K562 (cell line): ENCODE results near the gene FSTL4. TPM values are rescaled to one million over a fixed set of nuclear protein-coding genes. Genes with fewer than 3 reads are reported as not detected.

ENCODE experiments used
- BCOR ChIP-seq: fragments of 450-650 bp; IDR thresholded peaks from 2 replicates; pipeline ENCODE4 v1.6.1; 2016
- DMBX1 ChIP-seq: fragments of 250-450 bp; sonication (Bioruptor Pico); IDR thresholded peaks from 2 replicates; pipeline ENCODE4 v1.8.0; 2022; ENCODE audit warnings: inconsistent platforms, mild to moderate bottlenecking, moderate library complexity, borderline replicate concordance
- SMARCA4 ChIP-seq: fragments of 450-650 bp; IDR thresholded peaks from 2 replicates; pipeline ENCODE4 v1.6.1; 2016
- SMARCC2 ChIP-seq: fragments of 450-650 bp; IDR thresholded peaks from 2 replicates; pipeline ENCODE4 v1.6.1; 2017; ENCODE audit warnings: antibody characterized with exemption, moderate library complexity, mild to moderate bottlenecking, low read depth
- ZNF316 ChIP-seq: fragments of 450-650 bp; IDR thresholded peaks from 2 replicates; pipeline ENCODE4 v1.6.1; 2016
- polyA plus RNA-seq, 8 experiments: library from polyadenylated mRNA; depleted of rRNA in 4 of 8; stranded (reverse) in 5 of 8; unstranded in 3 of 8; fragments of >200 nt; fragmentation: Nextera tagmentation in 2 of 8; fragmentation: Illumina TruSeq in 1 of 8; extraction: Ambion mirVana in 2 of 8; extraction: Trizol in 1 of 8; gene quantifications; 2 replicates each; pipeline versions ENCODE4 v1.2.1 to v1.2.3, GENCODE V29; 2011 to 2014; ENCODE audit warnings: inconsistent platforms in 1 of 8, missing spikeins in 1 of 8
- total RNA-seq, 7 experiments: library from RNA; depleted of rRNA in 6 of 7; stranded (reverse); fragments of >200 nt in 6 of 7; fragmentation: Illumina TruSeq in 2 of 7; extraction: Trizol in 2 of 7; gene quantifications; 2 replicates each; pipeline versions ENCODE4 v1.2.1 to v1.2.3, GENCODE V29; 2011 to 2021; ENCODE audit warnings: low replicate concordance in 1 of 7
- TF ChIP-seq, protein P1 (sequence below), 2 experiments: fragments of 450-650 bp in 1 of 2; sonication (generic) in 1 of 2; formaldehyde crosslinking in 1 of 2; IDR thresholded peaks; 2 replicates each; pipeline versions ENCODE4 v1.7.1 to v1.9.0; 2016 to 2022; ENCODE audit warnings: inconsistent platforms in 1 of 2, mild to moderate bottlenecking in 1 of 2, missing genetic modification reagents in 1 of 2
- TF ChIP-seq, protein P2 (sequence below): fragments of 450-650 bp; IDR thresholded peaks from 2 replicates; pipeline ENCODE4 v1.6.1; 2018; ENCODE audit warnings: mild to moderate bottlenecking, low read depth; ENCODE audit not compliant: partially characterized antibody

Gene FSTL4
- total and polyA plus RNA-seq, 9 of the 15 experiments (the other 6 are each of a cell fraction or from before 2014, with no cell fraction given): 0.08 to 0.18 (median 0.10) TPM; not detected in 5

DNA sequence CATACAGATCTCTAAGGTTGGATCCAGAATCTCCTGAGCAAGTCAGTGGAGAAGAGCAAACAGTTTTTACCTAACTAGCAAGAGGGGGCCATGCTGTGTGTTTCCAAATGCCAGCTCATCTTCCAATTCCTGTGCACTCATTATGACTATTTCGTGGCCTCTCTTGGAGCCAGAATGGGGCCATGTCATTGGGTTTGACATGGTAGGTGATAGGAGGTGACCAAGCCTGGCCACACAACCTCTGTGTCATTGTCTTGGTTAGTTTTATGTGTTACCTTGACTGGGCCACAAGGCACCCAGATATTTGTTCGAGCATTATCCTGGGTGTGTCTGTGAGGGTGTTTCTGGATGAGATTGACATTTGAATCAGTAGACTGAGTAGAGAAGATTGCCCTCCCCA is 354.4 kb downstream of the FSTL4 start (continued):
- TF ChIP-seq, protein P1, sequence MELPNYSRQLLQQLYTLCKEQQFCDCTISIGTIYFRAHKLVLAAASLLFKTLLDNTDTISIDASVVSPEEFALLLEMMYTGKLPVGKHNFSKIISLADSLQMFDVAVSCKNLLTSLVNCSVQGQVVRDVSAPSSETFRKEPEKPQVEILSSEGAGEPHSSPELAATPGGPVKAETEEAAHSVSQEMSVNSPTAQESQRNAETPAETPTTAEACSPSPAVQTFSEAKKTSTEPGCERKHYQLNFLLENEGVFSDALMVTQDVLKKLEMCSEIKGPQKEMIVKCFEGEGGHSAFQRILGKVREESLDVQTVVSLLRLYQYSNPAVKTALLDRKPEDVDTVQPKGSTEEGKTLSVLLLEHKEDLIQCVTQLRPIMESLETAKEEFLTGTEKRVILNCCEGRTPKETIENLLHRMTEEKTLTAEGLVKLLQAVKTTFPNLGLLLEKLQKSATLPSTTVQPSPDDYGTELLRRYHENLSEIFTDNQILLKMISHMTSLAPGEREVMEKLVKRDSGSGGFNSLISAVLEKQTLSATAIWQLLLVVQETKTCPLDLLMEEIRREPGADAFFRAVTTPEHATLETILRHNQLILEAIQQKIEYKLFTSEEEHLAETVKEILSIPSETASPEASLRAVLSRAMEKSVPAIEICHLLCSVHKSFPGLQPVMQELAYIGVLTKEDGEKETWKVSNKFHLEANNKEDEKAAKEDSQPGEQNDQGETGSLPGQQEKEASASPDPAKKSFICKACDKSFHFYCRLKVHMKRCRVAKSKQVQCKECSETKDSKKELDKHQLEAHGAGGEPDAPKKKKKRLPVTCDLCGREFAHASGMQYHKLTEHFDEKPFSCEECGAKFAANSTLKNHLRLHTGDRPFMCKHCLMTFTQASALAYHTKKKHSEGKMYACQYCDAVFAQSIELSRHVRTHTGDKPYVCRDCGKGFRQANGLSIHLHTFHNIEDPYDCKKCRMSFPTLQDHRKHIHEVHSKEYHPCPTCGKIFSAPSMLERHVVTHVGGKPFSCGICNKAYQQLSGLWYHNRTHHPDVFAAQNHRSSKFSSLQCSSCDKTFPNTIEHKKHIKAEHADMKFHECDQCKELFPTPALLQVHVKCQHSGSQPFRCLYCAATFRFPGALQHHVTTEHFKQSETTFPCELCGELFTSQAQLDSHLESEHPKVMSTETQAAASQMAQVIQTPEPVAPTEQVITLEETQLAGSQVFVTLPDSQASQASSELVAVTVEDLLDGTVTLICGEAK (IDR thresholded peaks at IDR 0.05): no peak
- TF ChIP-seq, protein P1 (CRISPR knock-in tag; IDR thresholded peaks at IDR 0.05): no peak
- TF ChIP-seq, protein P2, sequence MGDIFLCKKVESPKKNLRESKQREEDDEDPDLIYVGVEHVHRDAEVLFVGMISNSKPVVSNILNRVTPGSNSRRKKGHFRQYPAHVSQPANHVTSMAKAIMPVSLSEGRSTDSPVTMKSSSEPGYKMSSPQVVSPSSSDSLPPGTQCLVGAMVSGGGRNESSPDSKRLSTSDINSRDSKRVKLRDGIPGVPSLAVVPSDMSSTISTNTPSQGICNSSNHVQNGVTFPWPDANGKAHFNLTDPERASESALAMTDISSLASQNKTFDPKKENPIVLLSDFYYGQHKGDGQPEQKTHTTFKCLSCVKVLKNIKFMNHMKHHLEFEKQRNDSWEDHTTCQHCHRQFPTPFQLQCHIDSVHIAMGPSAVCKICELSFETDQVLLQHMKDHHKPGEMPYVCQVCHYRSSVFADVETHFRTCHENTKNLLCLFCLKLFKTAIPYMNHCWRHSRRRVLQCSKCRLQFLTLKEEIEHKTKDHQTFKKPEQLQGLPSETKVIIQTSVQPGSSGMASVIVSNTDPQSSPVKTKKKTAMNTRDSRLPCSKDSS: no peak
- TF ChIP-seq SMARCC2 (no peak), SMARCA4 (no peak), DMBX1 (no peak), BCOR (no peak), ZNF316 (no peak)
